Activated CD4-positive, alpha-beta T cell treated with anti-CD3 and anti-CD28 coated beads for 1 hour (primary cell): ENCODE measurements around the gene BLTP1.
"Not testable (repeated sequence)": the region's sequence is repeated elsewhere in the genome, so short reads cannot be mapped to it uniquely, and the experiment has no call there.

ENCODE experiments used
- DNase-seq: peaks from one replicate; pipeline ENCODE4 v3.0.0-alpha.2; 2020

BLTP1 gene, protein sequence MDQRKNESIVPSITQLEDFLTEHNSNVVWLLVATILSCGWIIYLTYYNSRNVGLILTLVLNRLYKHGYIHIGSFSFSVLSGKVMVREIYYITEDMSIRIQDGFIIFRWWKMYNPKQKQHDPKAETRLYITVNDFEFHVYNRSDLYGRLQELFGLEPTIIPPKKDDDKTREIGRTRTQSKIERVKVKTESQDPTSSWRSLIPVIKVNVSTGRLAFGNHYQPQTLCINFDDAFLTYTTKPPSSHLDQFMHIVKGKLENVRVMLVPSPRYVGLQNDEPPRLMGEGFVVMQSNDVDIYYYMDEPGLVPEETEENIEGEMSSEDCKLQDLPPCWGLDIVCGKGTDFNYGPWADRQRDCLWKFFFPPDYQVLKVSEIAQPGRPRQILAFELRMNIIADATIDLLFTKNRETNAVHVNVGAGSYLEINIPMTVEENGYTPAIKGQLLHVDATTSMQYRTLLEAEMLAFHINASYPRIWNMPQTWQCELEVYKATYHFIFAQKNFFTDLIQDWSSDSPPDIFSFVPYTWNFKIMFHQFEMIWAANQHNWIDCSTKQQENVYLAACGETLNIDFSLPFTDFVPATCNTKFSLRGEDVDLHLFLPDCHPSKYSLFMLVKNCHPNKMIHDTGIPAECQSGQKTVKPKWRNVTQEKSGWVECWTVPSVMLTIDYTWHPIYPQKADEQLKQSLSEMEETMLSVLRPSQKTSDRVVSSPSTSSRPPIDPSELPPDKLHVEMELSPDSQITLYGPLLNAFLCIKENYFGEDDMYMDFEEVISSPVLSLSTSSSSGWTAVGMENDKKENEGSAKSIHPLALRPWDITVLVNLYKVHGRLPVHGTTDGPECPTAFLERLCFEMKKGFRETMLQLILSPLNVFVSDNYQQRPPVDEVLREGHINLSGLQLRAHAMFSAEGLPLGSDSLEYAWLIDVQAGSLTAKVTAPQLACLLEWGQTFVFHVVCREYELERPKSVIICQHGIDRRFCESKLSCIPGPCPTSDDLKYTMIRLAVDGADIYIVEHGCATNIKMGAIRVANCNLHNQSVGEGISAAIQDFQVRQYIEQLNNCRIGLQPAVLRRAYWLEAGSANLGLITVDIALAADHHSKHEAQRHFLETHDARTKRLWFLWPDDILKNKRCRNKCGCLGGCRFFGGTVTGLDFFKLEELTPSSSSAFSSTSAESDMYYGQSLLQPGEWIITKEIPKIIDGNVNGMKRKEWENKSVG (N-terminal part only)

DNA sequence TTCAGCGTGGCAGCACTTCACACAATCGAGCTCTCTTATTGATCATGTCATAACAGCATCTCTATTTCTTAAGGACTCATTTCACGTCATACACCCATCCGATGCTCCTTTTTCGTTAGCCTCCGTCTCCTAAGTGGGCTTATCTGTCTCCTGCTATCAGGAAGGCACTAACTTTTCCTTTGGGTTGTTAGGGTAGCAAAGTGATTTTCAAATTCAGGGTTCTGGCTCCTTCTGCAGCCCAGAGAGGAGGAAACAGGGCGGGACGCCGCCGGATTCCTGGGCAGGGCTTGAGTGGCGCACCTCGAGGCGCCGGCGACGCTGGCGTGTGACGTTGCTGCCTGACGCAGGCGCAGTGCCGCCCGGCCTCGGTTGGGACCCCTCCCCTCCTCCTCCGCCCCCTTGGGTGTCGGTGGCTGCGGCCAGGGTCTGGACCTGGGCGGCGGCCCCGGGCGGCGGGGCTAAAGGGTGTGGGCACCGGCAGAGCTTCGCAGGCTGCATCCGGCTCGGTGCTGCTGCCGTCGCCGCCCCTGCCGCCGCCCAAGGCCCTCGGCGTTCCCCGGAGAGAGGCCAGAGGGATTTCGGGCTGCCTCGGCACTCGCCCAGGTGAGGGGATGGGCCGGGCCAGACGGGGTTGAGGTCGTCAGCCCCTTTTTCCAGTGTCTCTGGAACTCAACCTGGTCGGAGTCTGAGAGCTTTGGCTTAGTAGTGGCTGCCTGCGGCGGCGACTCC lies at the start of gene BLTP1:
Gene BLTP1 (plus strand): TSS at position 350 of the 729 bp plus-strand sequence. CDS start 18,317 bp downstream, outside the sequence.
- DNase-seq: peak; percentile 83

DNA sequence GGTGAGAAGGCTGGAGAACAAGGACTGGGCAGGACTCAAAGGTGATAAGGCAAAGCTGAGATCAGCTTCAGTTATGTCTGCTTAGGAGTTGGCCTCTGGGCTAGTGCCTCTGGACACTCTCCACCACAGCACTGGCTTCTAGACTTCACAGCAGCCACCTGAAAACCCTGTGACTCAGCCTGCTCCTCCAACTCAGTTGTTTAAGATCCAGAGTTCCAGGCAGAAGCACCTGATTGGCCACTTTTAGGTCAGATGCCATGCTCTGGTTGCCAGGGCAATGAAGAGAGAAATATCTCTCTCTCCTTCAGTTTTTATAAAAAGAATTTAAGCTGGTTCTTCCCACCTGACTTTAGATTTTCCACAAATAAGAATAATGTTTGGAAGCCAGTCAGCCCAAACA lies 47.9 kb upstream of the BLTP1 start:
- DNase-seq: no peak

DNA sequence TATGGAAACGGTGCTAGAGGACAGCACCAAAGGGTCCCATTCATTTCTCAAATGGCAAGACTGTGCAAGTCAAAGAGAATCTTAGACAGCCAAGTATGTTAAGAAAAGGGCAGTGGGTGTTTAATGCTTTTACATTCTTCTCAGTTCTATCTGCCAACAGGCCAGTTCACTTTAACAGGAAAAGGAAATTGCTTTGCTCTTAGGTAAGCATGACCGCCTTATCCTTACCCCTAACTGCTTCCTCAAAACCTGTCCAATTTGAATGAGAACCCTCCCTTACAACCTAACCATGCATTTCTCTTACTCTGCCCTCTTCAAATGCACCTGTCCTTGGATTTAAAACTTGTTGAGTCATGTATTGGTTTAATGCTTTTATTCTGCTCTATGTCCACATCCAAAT lies 44.5 kb upstream of the BLTP1 start:
- no peak for DNase-seq

DNA sequence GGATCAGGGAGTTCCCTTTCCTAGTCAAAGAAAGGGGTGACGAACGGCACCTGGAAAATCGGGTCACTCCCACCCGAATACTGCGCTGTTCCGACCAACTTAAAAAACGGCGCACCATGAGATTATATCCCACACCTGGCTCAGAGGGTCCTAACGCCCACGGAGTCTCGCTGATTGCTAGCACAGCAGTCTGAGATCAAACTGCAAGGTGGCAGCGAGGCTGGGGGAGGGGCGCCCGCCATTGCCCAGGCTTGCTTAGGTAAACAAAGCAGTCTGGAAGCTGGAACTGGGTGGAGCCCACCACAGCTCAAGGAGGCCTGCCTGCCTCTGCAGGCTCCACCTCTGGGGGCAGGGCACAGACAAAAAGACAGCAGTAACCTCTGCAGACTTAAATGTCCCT lies 41.8 kb upstream of the BLTP1 start:
- not testable (repeated sequence) for DNase-seq

DNA sequence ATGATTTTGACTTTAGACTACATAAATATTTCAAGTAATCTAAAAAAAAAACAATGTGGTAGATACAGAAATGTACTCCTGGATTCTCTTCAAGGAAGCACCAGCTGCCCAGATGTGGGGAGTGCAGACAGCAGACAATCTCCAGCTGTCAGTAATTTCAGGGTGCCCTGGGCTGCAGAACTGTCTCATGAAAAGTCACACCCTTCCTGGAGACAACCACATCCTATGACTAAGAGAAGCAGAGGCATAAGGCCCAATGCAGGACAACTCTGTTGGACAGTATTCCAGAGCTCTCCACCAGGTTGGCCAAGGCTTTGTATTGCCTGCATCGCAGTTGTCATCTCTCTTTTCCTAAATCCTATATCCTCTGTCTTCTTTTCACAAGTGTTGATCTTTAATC lies 34.4 kb upstream of the BLTP1 start:
- no peak for DNase-seq

DNA sequence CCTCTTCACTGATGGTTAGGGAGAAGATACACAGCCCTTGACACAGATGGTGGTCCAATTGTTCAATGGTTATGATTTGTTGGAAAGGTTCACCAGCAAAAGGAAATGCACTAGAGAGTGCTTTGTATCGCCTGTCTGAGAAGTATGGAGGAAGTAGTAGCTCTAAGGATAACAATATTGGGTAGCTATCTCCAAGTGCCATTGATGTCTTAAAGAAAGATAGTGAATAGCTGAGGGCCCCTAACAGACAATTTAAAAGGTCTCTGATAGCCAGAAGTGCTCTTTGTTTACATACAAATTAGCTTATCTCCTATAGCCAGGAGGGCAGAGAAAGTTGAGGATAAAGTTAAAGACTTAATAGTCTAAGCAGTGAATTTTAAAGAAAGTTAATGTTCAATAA lies 33.9 kb upstream of the BLTP1 start:
- DNase-seq: no peak

DNA sequence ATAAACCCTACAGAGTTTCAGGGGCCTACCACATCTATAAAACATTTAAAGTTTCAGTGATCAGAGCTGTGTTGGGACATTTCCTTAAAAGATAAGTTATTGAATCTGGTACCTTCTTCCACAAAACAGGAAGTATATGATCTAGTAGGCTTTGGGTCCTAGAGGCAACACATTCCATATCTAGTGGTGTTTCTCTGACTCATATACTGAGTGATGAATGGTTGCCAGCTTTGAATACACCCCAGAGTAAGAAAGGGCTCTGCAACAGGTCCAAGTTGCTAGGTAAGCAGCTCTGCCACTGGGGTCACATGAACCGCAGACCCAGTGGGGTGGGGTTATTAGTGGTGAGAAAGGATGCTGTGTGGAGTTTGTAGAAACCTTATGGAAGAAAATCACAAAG lies 32.4 kb upstream of the BLTP1 start:
- no peak for DNase-seq

DNA sequence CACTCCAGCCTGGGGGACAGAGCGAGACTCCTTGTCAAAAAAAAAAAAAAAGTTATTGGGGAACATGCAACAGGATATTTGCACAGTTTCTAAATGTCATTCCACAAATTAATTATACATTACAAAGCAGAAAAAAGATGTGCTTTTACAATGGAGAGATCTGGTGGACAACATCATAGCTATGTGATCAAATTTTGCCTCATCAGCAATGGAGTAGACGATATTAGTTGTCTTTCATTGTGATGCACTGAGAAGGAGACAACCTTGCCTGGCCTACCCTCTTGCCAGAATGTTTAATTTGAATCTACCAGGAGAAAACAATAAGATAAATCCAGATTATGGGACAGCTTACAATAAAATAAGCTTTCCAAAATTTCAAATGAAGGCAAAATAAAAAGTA lies 30.5 kb upstream of the BLTP1 start:
- DNase-seq: no peak

DNA sequence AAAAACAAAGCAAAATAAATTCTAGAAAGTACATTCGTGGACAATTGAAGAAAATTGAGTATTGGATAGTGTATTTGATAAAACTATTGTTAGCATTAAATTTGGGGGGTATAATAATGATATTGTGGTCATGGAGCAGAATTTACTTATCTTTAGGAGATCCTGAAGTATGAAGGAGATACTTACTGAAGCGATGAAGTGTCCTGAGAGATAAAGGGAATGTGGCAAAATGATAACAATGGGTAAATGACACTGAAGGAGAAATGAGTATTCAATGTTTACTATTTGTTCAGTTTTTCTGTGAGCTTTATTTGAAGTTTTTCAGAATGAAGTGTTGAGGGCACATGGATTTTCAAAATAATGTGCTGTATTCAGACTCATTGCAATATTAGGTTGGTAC lies 30.0 kb upstream of the BLTP1 start:
- no peak for DNase-seq

DNA sequence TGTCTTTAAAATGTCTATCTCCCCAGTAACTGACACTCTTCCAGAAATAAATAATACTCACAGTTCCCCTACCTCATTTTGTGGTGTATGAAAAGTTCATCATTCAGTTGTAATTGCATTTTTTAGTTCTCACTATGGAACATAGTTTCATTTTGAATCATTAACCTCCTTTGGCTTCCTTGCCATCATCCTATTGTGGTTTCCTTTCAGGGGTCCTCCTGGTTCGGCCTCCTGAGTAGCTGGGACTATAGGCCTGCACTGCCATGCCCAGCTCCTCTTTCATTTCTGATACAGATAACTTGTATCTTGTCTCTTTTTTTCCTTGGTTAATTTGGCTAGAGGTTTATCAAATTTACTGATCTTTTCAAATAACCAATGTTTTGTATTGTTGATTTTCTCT lies 23.1 kb upstream of the BLTP1 start:
- no peak for DNase-seq

DNA sequence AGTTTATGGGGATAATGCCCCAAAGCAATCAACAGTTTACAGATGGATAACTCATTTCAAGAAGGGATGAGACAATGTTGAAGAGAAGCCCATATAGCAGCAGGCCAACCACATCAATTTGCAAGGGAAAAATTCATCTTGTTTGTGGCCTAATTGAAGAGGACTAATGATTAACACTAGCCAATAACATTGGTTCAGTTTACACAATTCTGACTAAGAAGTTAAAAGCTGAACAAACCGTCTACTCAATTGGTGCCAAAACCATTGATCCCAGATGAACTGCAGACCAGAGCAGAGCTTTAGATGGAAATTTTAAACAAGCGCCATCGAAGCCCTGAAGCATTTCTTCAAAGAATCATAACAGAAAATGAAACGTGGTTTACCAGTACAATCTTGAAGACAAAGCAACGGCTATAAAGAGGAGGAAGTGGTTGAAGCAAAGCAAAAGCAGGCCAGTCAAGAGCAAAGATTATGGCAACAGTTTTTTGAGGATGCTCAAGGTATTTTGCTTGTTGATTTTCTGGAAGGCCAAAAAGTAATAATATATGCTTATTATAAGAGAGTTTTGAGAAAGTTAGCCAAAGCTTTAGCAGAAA lies 20.5 kb upstream of the BLTP1 start:
- no peak for DNase-seq

DNA sequence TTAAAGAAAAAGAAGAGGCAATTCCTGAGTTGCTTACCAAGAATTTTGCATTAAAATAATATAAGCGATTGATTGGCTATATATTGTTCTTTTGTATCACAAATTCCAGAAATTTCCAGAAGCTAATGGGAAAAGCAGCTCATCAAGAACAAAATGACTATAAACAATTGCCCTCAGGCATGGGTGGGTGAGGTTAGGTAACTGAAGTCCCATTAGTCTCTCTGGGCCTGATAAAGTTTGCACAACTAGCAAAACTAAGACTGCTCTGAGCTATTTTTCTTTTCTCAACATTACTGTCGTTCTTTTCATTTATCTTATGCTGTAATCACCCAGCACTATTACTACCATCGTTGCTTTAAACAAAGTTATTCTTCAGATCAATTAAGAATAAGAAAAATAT lies 19.2 kb upstream of the BLTP1 start:
- DNase-seq: no peak

DNA sequence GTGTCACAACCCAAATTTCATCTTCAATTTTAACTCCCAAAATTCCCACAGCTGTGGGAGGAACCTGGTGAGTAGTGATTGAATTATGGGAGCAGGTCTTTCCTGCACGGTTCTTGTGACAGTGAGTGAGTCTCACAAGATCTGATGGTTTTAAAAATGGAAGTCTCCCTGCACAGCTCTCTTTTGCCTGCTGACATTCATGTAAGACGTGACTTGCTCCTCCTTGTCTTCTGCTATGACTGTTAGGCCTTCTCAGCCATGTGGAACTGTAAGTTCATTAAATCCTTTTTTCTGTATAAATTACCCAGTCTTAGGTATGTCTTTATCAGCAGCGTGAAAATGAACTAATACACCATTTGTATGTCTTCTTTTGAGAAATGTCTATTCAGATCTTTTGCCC lies 13.0 kb upstream of the BLTP1 start:
- DNase-seq: no peak

DNA sequence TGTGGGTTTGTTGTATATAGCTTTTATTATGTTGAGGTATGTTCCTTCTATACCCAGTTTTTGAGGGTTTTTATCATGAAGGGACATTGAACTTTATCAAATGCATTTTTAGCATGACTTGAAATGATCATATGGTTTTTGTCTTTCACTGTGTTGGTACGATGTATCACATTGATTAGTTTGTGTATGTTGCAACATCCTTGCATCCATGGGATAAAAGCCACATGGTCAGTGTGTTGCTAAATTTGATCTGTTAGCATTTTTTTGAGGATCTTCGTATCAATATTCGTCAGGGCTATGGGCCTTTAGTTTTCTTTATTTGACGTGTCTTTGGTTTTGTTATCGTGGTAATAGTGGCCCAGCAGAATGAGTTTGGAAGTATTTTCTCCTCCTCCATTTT lies 11.3 kb upstream of the BLTP1 start:
- DNase-seq: no peak

DNA sequence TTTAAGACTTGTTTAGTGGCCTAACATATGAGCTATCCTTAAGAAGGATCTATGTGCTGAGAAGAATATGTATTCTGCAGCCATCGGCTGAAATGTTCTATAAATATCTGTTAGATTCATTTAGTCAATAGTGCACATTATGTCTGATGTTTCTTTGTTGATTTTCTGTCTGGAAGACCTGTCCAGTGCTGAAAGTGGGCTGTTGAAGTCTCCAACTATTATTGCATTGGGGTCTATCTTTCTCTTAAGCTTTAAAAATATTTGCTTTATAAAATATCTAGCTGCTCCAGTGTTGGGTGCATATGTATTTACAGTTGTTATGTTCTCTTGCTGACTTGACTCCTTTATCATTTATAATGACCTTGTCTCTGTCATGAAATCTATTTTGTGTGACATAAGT lies 9.4 kb upstream of the BLTP1 start:
- no peak for DNase-seq

DNA sequence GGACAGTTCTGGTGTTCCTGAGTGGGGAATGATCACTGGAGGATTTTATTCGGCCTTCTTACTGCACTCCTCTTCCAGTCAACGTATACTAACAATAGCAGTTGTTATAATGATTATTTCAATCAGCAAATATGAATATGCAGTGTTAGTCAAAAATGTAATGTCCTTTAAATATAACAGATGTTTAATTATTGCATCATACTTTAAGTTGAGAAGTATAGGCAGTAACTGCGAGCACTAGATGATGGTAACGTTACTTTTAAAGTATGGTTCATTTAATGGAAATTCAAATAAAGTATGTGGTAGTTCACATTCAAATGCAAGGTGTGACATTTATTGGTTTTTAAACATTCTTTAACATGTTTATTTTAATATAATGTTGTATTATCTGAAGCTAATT lies 5.5 kb upstream of the BLTP1 start:
- DNase-seq: no peak

DNA sequence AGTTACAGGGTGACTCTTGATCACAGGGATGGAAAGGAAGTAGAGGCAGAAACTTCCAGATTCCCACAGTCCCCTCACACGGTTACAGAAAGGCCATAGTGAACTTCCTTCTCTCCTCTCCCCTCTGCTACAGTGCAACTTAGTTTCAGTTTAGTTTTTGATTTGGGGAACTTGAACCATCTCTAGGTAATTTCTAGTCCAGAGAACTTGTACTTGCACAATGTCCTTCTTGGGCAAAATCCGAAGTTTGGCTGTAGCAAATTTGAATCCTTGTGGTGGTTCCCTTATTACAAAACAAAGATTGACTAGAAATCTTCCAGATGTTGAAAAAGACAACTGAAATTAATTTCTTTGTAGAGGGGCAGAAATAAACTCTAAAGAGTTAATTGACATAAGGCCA lies 1.2 kb upstream of the BLTP1 start:
- DNase-seq: no peak

DNA sequence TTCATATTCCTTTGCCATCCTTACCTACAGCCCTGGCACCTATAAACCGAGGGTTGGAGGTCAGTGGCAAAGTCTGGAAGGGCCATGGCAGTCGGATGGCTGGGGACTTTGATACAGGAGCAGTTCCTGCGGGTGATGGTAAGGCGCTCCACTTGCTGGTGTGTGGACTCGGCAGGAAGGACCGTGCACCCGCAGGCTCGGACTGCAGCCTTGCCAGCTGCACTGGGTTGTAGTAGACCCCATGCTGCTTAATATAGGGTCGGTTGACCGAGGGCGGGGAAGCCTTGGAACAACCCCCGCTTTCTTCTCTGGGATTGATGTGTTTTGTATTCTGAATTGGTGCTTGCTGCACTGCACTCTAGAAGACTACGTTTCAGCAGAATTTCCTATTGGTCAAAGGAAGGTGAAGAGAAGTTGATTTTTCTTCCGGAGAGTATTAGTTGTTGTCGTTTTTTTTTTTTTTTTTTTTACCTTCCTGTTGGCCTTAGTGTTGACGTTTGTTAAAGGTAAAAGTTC lies 638 bp downstream of the BLTP1 start:
- DNase-seq: peak; percentile 12

DNA sequence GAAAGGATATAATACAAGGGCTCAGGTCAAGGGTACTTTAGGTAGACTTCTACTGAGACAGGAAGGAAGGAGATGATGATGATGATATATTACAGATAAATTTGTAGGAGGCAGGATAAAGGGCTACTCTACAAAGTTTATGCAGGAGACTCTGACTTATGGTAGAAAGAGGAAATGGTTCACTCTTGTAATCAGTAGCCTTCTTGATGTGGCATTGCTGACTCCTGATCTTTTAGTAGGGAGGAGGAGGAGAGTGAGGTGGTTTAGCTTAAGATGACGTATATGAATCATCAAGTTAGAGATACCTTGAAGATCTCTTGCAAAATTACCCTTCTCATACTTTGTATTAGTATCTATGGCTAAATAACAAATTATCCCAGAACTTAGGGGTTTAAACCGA lies 4.7 kb downstream of the BLTP1 start:
- no peak for DNase-seq

DNA sequence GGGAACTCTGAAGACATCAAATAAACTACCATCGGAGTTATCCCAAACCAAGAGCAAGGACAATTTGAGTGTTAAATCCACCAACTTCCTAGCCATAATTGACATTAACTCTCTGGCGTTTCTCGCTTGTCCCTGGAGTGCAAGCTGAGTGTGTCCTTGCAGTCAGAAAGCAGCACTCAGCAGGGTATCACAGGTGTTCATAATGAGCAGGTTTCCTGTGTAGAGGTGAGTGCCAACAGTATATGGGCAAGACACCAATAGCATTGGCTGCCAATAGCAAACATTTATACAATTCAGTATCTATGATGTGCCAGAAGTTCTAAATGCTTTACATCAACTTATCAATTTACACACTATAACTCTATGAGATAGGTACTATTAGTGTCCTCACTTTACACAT lies 11.2 kb downstream of the BLTP1 start:
- no peak for DNase-seq

DNA sequence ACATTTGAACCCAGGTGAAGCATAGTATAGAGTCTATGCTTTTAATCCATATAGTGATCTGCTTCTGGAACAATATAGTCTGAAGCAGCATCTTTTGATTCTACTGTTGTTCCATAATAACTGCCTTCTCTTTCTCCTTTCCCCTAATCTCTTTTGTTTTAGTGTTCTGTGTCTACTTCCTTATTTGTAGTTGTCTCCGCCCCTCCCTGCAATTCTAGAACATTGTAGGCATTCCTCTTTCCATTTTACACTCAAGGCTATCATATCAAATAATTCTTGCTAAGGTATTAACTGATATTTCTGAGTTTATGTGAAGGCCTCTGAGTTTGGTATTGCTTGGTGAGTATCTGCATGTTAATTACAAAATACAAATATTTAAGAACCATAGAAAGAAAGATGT lies 11.6 kb downstream of the BLTP1 start:
- no peak for DNase-seq

DNA sequence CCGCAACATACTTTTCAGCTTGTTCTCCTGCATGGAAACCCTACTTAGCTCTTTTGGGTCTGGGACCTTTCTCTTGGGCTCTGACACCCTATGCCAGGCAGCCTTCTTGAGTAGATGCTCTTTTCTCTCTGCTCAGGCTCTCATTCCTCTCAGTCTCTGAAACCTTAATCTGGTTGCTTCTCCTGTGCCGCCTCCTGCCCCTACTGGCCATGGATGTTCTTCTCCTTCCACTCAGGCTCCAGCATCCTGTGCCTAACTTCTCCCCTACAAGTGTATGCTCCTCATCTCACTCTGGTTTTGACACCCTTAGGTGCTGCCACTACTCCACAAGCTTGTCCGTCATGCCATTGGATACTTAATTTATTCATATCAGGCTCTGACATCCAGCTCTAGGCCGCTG lies 15.2 kb downstream of the BLTP1 start:
- no peak for DNase-seq
